H1 (cell line): ENCODE data around the gene RALGAPA2. TPM values are rescaled to one million over a fixed set of nuclear protein-coding genes. Genes with fewer than 3 reads are reported as not detected.

Experiments used
- ATF2 ChIP-seq: IDR thresholded peaks from 2 replicates; pipeline ENCODE4 v1.6.1; 2012; ENCODE audit warnings: low read length, inconsistent platforms
- JUND ChIP-seq: IDR thresholded peaks from 2 replicates; pipeline ENCODE4 v1.6.1; 2011; ENCODE audit warnings: mild to moderate bottlenecking, improper control_type of control experiment, low read length
- KDM1A ChIP-seq: fragments of 200-600, 300-600 bp; sonication (generic); IDR thresholded peaks from 2 replicates; pipeline ENCODE4 v1.7.1; 2016; ENCODE audit warnings: mild to moderate bottlenecking, low read length, borderline replicate concordance
- KDM4A ChIP-seq: IDR thresholded peaks from one replicate; pipeline ENCODE4 v1.7.1; 2012; ENCODE audit warnings: low read depth, mild to moderate bottlenecking, moderate library complexity, low read length, inconsistent platforms; ENCODE audit not compliant: severe bottlenecking
- POU5F1 ChIP-seq: IDR thresholded peaks from 2 replicates; pipeline ENCODE4 v1.6.1; 2011; ENCODE audit warnings: low read depth, mild to moderate bottlenecking, low read length, moderate library complexity
- RBBP5 ChIP-seq: IDR thresholded peaks from 2 replicates; pipeline ENCODE4 v1.7.1; 2012; ENCODE audit warnings: low read depth, mild to moderate bottlenecking, inconsistent platforms, low read length, moderate library complexity, borderline replicate concordance
- SIN3A ChIP-seq, 2 experiments: IDR thresholded peaks in 1 of 2; conservative IDR thresholded peaks in 1 of 2; 2 replicates each; pipeline ENCODE4 v1.6.1; 2011 to 2012; ENCODE audit warnings: low read length in 2 of 2, improper control_type of control experiment in 1 of 2, low read depth in 1 of 2, mild to moderate bottlenecking in 1 of 2
- SIRT6 ChIP-seq: IDR thresholded peaks from one replicate; pipeline ENCODE4 v1.7.1; 2012; ENCODE audit warnings: low read length, inconsistent platforms
- SIX5 ChIP-seq: IDR thresholded peaks from 2 replicates; pipeline ENCODE4 v1.6.1; 2011; ENCODE audit warnings: mild to moderate bottlenecking, low read depth, low read length
- polyA plus RNA-seq, 7 experiments: library from polyadenylated mRNA; depleted of rRNA in 3 of 7; stranded (reverse) in 5 of 7; unstranded in 2 of 7; fragments of >200 nt in 5 of 7; fragments of 200-250 nt in 2 of 7; gene quantifications; 1 replicate in 5 of 7; 2 replicates in 1 of 7; 4 replicates in 1 of 7; pipeline versions ENCODE4 v1.2.1 to v1.2.3, GENCODE V29; 2011 to 2013; ENCODE audit warnings: missing spikeins in 2 of 7, mixed read lengths in 2 of 7
- total RNA-seq: library from RNA; stranded (reverse); fragmentation: NEBNext Ultra II Directional; extraction: Animal tissue kit (Norgen Biotek cat#: 25700); gene quantifications from 2 replicates; pipeline ENCODE4 v1.2.1, GENCODE V29; 2021
- TF ChIP-seq, protein P1 (sequence below): fragments of 300-600 bp; sonication (generic); IDR thresholded peaks from 2 replicates; pipeline ENCODE4 v1.7.1; 2012; ENCODE audit warnings: low read length, moderate library complexity, mild to moderate bottlenecking, inconsistent platforms; ENCODE audit not compliant: insufficient replicate concordance

RALGAPA2 gene
- total and polyA plus RNA-seq, 2 of the 8 experiments (the other 6 are each of a cell fraction or from before 2014, with no cell fraction given), result 5.1 to 25.5 TPM

GRCh38 chr20:20713244-20713765, 861 bp upstream of the RALGAPA2 start (continued):
- TF ChIP-seq, protein P1, sequence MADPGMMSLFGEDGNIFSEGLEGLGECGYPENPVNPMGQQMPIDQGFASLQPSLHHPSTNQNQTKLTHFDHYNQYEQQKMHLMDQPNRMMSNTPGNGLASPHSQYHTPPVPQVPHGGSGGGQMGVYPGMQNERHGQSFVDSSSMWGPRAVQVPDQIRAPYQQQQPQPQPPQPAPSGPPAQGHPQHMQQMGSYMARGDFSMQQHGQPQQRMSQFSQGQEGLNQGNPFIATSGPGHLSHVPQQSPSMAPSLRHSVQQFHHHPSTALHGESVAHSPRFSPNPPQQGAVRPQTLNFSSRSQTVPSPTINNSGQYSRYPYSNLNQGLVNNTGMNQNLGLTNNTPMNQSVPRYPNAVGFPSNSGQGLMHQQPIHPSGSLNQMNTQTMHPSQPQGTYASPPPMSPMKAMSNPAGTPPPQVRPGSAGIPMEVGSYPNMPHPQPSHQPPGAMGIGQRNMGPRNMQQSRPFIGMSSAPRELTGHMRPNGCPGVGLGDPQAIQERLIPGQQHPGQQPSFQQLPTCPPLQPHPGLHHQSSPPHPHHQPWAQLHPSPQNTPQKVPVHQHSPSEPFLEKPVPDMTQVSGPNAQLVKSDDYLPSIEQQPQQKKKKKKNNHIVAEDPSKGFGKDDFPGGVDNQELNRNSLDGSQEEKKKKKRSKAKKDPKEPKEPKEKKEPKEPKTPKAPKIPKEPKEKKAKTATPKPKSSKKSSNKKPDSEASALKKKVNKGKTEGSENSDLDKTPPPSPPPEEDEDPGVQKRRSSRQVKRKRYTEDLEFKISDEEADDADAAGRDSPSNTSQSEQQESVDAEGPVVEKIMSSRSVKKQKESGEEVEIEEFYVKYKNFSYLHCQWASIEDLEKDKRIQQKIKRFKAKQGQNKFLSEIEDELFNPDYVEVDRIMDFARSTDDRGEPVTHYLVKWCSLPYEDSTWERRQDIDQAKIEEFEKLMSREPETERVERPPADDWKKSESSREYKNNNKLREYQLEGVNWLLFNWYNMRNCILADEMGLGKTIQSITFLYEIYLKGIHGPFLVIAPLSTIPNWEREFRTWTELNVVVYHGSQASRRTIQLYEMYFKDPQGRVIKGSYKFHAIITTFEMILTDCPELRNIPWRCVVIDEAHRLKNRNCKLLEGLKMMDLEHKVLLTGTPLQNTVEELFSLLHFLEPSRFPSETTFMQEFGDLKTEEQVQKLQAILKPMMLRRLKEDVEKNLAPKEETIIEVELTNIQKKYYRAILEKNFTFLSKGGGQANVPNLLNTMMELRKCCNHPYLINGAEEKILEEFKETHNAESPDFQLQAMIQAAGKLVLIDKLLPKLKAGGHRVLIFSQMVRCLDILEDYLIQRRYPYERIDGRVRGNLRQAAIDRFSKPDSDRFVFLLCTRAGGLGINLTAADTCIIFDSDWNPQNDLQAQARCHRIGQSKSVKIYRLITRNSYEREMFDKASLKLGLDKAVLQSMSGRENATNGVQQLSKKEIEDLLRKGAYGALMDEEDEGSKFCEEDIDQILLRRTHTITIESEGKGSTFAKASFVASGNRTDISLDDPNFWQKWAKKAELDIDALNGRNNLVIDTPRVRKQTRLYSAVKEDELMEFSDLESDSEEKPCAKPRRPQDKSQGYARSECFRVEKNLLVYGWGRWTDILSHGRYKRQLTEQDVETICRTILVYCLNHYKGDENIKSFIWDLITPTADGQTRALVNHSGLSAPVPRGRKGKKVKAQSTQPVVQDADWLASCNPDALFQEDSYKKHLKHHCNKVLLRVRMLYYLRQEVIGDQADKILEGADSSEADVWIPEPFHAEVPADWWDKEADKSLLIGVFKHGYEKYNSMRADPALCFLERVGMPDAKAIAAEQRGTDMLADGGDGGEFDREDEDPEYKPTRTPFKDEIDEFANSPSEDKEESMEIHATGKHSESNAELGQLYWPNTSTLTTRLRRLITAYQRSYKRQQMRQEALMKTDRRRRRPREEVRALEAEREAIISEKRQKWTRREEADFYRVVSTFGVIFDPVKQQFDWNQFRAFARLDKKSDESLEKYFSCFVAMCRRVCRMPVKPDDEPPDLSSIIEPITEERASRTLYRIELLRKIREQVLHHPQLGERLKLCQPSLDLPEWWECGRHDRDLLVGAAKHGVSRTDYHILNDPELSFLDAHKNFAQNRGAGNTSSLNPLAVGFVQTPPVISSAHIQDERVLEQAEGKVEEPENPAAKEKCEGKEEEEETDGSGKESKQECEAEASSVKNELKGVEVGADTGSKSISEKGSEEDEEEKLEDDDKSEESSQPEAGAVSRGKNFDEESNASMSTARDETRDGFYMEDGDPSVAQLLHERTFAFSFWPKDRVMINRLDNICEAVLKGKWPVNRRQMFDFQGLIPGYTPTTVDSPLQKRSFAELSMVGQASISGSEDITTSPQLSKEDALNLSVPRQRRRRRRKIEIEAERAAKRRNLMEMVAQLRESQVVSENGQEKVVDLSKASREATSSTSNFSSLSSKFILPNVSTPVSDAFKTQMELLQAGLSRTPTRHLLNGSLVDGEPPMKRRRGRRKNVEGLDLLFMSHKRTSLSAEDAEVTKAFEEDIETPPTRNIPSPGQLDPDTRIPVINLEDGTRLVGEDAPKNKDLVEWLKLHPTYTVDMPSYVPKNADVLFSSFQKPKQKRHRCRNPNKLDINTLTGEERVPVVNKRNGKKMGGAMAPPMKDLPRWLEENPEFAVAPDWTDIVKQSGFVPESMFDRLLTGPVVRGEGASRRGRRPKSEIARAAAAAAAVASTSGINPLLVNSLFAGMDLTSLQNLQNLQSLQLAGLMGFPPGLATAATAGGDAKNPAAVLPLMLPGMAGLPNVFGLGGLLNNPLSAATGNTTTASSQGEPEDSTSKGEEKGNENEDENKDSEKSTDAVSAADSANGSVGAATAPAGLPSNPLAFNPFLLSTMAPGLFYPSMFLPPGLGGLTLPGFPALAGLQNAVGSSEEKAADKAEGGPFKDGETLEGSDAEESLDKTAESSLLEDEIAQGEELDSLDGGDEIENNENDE, result no peak
- TF ChIP-seq SIRT6 (no peak), RBBP5 (no peak), KDM4A (peak; percentile 7), SIN3A (conservative IDR thresholded peaks at IDR 0.05 in 1 of 2, IDR thresholded peaks at IDR 0.05 in 1 of 2; ENCODE audit: low read depth in 1 of 2, low read length in 2 of 2) (no peak), ATF2 (no peak), SIX5 (no peak), POU5F1 (no peak), KDM1A (no peak), JUND (no peak)
